GM12878 (cell line): ENCODE results near the gene MAPK8IP3. TPM values are rescaled to one million over a fixed set of nuclear protein-coding genes. Genes with fewer than 3 reads are reported as not detected.
"Not testable (repeated sequence)": the region's sequence is repeated elsewhere in the genome, so short reads cannot be mapped to it uniquely, and the experiment has no call there.

Source experiments
- ATAC-seq: fragments of 200-7000 bp; cut with Tn5 transposase; 3 replicates; pipeline ENCODE4 v1.9.1; 2020; ENCODE audit warnings: mild to moderate bottlenecking, moderate library complexity
- BruUV-seq: library from RNA; stranded (reverse); fragments of 400-500 nt; replicated peaks from 2 replicates; lab custom pipeline; 2021; lab: Mats Ljungman, UMichigan
- CTCF ChIA-PET: fragments of 300-600 bp; sonication (Branson Sonifier 250); formaldehyde crosslinking; extraction: SDS; loops from one replicate; lab custom pipeline; 2021; ENCODE audit warnings: inconsistent platforms; lab: Yijun Ruan, JAX
- POLR2A ChIA-PET: fragments of 350-600 bp; formaldehyde crosslinking; extraction: SDS; loops from one replicate; lab custom pipeline; 2021; ENCODE audit warnings: inconsistent platforms; lab: Charles Lee
- RAD21 ChIA-PET: fragments of 300-600 bp; sonication (Branson Sonifier 250); formaldehyde crosslinking; loops from one replicate; lab custom pipeline; 2023; ENCODE audit warnings: antibody characterized with exemption; ENCODE audit not compliant: unreplicated experiment; lab: Charles Lee
- SMC1A ChIA-PET: fragments of 300-600 bp; sonication (Branson Sonifier 250); formaldehyde crosslinking; loops from one replicate; lab custom pipeline; 2023; ENCODE audit not compliant: unreplicated experiment, uncharacterized antibody; lab: Charles Lee
- DNase-seq: peaks from one replicate; pipeline ENCODE4 v3.0.0-alpha.2; 2011; ENCODE audit warnings: low read depth, low spot score
- FAIRE-seq: peaks from 3 replicates; lab custom pipeline; 2011; peaks lifted over from hg19 to GRCh38; lab: Jason Lieb, UNC
- H2AFZ ChIP-seq: 2 replicates; pipeline ENCODE4 v1.6.0; 2011; ENCODE audit warnings: low read depth, low read length, control low read depth; ENCODE audit not compliant: control insufficient read depth
- H3K27ac ChIP-seq: 2 replicates; pipeline ENCODE4 v1.5.1; 2011; ENCODE audit warnings: control low read depth; ENCODE audit not compliant: control insufficient read depth, insufficient read depth
- H3K27me3 ChIP-seq, 2 experiments: replicated peaks in 1 of 2; 2 replicates each; pipeline versions ENCODE4 v1.6.0 to v1.6.1; 2011; ENCODE audit warnings: low read length in 1 of 2; ENCODE audit not compliant: control insufficient read depth in 2 of 2, insufficient read depth in 2 of 2
- H3K36me3 ChIP-seq, 2 experiments: 2 replicates each; pipeline ENCODE4 v1.5.1; 2011; ENCODE audit warnings: low read length in 1 of 2; ENCODE audit not compliant: control insufficient read depth in 2 of 2, insufficient read depth in 2 of 2
- H3K4me1 ChIP-seq: 2 replicates; pipeline ENCODE4 v1.6.1; 2011; ENCODE audit warnings: mild to moderate bottlenecking, low read length, moderate library complexity, mixed read lengths; ENCODE audit not compliant: control insufficient read depth, insufficient read depth
- H3K4me2 ChIP-seq: 2 replicates; pipeline ENCODE4 v1.6.0; 2011; ENCODE audit warnings: control low read depth; ENCODE audit not compliant: control insufficient read depth, insufficient read depth
- H3K4me3 ChIP-seq: fragments of 200-600 bp; sonication (generic); 2 replicates; pipeline ENCODE4 v1.5.1; 2016
- H3K79me2 ChIP-seq: 2 replicates; pipeline ENCODE4 v1.6.0; 2011; ENCODE audit warnings: low read length; ENCODE audit not compliant: control insufficient read depth, insufficient read depth
- H3K9ac ChIP-seq: 2 replicates; pipeline ENCODE4 v1.8.0; 2011; ENCODE audit warnings: low read length, control low read depth, mixed read lengths; ENCODE audit not compliant: control insufficient read depth, insufficient read depth
- H3K9me3 ChIP-seq: replicated peaks from 3 replicates; pipeline ENCODE4 v1.5.1; 2011; ENCODE audit warnings: mild to moderate bottlenecking, low read length; ENCODE audit not compliant: control insufficient read depth, insufficient read depth
- H4K20me1 ChIP-seq: 2 replicates; pipeline ENCODE4 v1.6.0; 2011; ENCODE audit not compliant: control insufficient read depth, insufficient read depth
- CREB1 ChIP-seq: IDR thresholded peaks from 2 replicates; pipeline ENCODE4 v1.6.1; 2012; ENCODE audit warnings: low read depth, mild to moderate bottlenecking, inconsistent platforms
- EED ChIP-seq: sonication (generic); IDR thresholded peaks from 2 replicates; pipeline ENCODE4 v1.6.1; 2016; ENCODE audit warnings: antibody characterized with exemption, low read depth
- STAT1 ChIP-seq: fragments of 450-650 bp; conservative IDR thresholded peaks from 2 replicates; pipeline ENCODE4 v1.6.1; 2014; ENCODE audit warnings: antibody characterized with exemption, mild to moderate bottlenecking
- WGBS: methylation state at CpG from one replicate; pipeline ENCODE4 v1.1.6; 2016; ENCODE audit warnings: low lambda C conversion rate; ENCODE audit not compliant: insufficient replicate concordance, insufficient coverage; ENCODE audit errors: missing lambda C conversion rate; 5-methylcytosine and 5-hydroxymethylcytosine counted together
- in situ Hi-C: fragments of 300-500 bp; cut with MboI; formaldehyde crosslinking; loops from 9 replicates; pipeline ENCODE4 v1.14.3; 2018; ENCODE audit warnings: mixed read lengths
- intact Hi-C: fragments of 100-400 bp; cut with micrococcal nuclease; formaldehyde crosslinking; loops from one replicate; pipeline ENCODE4 v1.14.2; 2022; ENCODE audit not compliant: unreplicated experiment
- polyA plus RNA-seq, 11 experiments: library from polyadenylated mRNA; depleted of rRNA in 4 of 11; unstranded in 6 of 11; stranded (reverse) in 5 of 11; fragments of >200 nt; fragmentation: Nextera tagmentation in 4 of 11; fragmentation: Illumina TruSeq in 1 of 11; extraction: Ambion mirVana in 4 of 11; extraction: Trizol in 1 of 11; gene quantifications; 1 replicate in 1 of 11; 2 replicates in 10 of 11; pipeline versions ENCODE4 v1.2.1 to v1.2.3, GENCODE V29; 2011 to 2016; ENCODE audit warnings: inconsistent platforms in 2 of 11, missing spikeins in 2 of 11, low read depth in 1 of 11
- total RNA-seq, 4 experiments: library from RNA; depleted of rRNA in 3 of 4; stranded (reverse); fragments of >200 nt in 3 of 4; fragmentation: Illumina TruSeq in 1 of 4; extraction: Trizol in 1 of 4; gene quantifications; 2 replicates each; pipeline versions ENCODE4 v1.2.1 to v1.2.3, GENCODE V29; 2013 to 2021

MAPK8IP3 gene
- total and polyA plus RNA-seq, 10 of the 15 experiments (the other 5 are each of a cell fraction or from before 2014, with no cell fraction given): 0.06 to 67.9 (median 18.2) TPM

DNA sequence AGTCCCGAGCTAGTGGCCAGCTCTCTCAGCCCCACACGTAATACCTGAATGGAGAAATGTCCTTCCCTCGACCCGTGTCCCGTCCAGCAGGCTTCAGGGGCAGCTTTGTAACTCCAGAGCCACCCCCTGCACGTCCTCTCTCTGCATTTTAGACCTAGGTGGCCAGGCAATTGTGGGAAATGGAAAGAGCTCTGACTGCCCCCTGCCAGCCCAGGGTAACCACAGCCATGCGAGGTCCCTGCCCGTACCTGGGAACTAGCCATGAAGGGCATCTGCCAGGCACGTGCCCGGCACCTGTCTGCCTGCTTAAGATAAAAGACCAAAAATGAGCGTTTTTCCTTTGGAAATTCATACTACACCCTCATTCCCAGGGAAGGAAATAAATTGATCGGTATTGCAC, 9.2 kb downstream of the MAPK8IP3 start:
- Histone ChIP-seq H2AFZ (no peak overlapping the region), H4K20me1 (no peaks in the 10 kb centered on the region), H3K4me3 (no peak overlapping the region), H3K79me2 (peaks cover 37% of the 10 kb centered on the region), H3K36me3 (no peaks in the 10 kb centered on the region; a peak in 1 of 4 replicates), H3K4me1 (peaks cover 50% of the 10 kb centered on the region), H3K27ac (no peak overlapping the region), H3K9ac (no peak overlapping the region), H3K27me3 (no peaks in the 10 kb centered on the region), H3K9me3 (no peaks in the 10 kb centered on the region), H3K4me2 (no peak overlapping the region)
- 95% methylated on average over 12 of the region's 12 CpGs for WGBS
- TF ChIP-seq CREB1 (no peak), EED (no peak), STAT1 (no peak)
- BruUV-seq: no TSS peak
- no peak for DNase-seq
- no peak for ATAC-seq
- no peak for FAIRE-seq
- ChIA-PET CTCF (interaction anchor here (1.1 to 1.2 kb wide), 2 partner anchors 9 kb away, joined by 4 to 6 read pairs; partner anchors contain the start of gene MAPK8IP3), RAD21 (no interaction called here), POLR2A (interaction anchor here (1.2 kb wide), 1 partner anchor 9 kb away, joined by 9 read pairs; the partner anchor contains the start of gene MAPK8IP3), SMC1A (no interaction called here)
- in situ Hi-C loops: no loop called here
- intact Hi-C loops: no loop called here

DNA sequence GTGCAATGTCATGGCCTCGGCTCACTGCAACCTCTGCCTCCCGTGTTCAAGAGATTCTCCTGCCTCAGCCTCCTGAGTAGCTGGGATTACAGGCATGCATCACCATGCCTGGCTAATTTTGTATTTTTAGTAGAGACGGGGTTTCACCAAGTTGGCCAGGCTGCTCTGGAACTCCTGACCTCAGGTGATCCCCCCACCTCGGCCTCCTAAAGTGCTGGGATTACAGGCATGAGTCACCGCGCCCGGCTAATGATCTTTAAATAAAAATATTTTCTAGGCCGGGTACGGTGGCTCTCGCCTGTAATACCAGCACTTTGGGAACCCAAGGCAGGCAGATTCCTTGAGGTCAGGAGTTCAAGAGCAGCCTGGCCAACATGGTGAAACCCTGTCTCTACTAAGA, 12.2 kb downstream of the MAPK8IP3 start:
- H4K20me1 ChIP-seq, H3K9me3 ChIP-seq, intact Hi-C loops, FAIRE-seq, POLR2A ChIA-PET, RAD21 ChIA-PET, H2AFZ ChIP-seq, ATAC-seq, H3K4me3 ChIP-seq, H3K27ac ChIP-seq, H3K27me3 ChIP-seq, H3K4me2 ChIP-seq, H3K36me3 ChIP-seq, in situ Hi-C loops, H3K9ac ChIP-seq, BruUV-seq, DNase-seq: not testable (repeated sequence)
- peaks cover 56% of the 10 kb centered on the region for H3K4me1 ChIP-seq
- WGBS: 46% methylated on average over 10 of the region's 10 CpGs
- SMC1A ChIA-PET: interaction anchor here (0.8 kb wide), 1 partner anchor 12 kb away, joined by 4 read pairs; the partner anchor contains the start of gene MAPK8IP3
- peaks cover 33% of the 10 kb centered on the region for H3K79me2 ChIP-seq
- CTCF ChIA-PET: interaction anchor here (1.6 to 1.8 kb wide), 2 partner anchors 10 to 12 kb away, joined by 6 to 7 read pairs; partner anchors contain the start of gene MAPK8IP3
